GM21390 (cell line): ENCODE data around the gene WNT3.
"Not testable (repeated sequence)": the region's sequence is repeated elsewhere in the genome, so short reads cannot be mapped to it uniquely, and the experiment has no call there.

ENCODE experiments used
- ATAC-seq: cut with Tn5 transposase; IDR thresholded peaks from one replicate; pipeline ENCODE4 v1.9.1; 2021; ENCODE audit not compliant: unreplicated experiment

Gene WNT3

DNA sequence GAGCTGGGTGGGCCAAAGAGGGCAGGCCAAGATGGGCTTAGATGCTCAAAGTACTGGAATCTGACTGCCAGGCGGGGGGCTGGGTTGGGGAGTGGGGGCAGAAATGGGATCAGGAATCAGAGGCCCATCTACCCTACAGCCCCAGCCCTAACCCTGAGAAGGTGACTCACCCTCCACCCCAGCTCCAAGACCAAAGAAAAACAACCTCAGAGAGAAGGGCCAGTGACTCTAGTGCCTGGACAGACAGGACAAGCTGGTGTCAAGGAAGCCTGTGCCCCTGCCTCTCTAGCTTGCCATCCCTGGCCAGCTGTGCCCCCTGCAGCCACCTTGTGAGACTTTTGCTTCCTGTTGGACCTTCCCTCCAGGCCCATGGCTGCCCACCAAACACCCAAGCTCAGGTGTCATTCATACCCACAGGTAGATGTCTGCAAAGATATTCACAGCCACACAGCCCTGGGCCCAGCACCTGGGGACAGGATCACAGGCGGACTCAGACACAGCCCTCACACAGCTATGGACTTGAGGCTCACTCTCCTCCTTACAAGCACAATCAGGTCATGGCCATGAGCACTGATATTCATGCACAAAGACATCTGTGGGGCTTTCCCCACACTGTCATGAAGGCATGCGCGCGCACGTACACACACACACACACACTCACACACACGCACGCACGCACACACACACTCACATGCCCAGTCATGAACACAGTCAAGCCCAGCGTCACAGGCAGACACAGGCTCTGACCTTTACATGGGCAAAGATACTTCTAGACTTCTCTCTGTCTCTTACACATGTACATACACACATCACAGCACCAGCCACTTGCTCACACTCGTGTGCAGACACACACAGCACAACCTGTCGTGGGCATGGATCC, 2.8 kb downstream of the WNT3 start:
- no peak for ATAC-seq

DNA sequence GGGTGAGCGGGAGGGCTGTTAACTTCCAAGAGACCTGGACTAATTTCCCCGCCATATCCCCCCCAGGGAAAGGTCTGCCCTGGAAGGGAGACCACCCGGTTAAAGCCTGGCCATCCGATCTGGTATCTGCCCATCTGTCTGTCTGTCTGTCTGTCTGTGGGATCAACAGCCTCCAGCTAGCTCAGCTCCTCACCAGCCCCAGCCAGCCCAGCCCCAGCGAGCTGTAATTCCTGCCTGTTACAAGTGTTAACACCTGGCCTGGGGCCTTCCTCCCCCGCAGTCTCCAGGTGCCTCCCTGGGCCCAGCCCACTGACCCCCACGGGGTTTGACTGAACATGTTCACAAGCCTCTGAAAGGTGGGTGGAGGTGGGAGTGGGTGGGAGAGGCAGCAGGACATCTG, 4.0 kb downstream of the WNT3 start:
- ATAC-seq: no peak

DNA sequence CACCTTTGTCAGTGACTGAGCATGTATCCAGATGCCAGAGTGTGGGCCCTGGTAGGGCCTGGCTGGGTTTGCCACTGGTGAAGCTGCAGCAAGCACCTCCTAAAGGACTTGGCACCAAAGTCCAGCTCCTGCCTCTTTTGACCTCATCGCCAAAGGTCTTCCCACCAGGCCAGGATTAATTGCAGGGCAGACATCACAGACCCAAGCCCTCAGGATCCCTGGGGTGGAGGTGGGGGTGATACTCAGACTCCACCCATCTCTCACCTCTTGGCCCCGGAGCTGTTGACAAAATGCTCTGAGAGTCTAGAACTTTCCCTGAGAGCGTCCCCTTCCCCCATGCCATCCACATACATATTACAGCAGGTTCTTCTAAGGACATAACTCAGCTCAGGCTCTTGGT, 4.6 kb downstream of the WNT3 start:
- ATAC-seq: no peak

DNA sequence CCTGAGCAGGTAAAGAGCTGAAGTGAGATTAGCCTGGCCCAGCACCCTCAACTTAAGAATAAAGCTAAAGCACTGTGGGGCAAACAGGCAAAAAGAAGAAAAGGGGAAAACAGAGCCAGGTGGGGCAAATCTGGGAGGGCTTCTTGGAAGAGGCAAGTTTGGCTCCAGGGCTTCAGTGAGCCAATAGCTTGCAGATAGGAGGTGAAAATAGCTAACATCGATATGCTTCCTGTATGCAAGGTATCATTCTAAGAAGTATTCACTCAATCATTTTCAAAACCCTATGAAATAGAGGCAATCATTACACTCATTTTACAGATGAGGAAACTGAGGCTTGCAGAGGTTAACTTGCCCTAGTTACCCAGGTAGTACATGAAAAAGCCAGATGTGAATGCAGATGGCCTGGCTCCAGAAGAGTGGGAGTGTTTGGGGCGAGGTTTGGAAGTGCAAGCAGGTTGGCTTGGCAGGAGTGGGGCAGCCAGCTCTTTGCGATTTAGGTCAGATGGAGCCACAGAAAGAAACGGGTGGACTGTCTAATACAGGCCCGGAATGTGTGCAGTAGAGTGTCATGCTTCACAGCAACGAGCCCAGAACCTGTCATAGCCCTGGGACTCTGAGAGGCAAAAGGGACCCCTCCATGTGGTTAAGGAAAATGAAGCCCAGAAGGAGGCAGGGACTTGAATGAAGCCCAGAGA, 5.7 kb downstream of the WNT3 start:
- ATAC-seq: no peak

DNA sequence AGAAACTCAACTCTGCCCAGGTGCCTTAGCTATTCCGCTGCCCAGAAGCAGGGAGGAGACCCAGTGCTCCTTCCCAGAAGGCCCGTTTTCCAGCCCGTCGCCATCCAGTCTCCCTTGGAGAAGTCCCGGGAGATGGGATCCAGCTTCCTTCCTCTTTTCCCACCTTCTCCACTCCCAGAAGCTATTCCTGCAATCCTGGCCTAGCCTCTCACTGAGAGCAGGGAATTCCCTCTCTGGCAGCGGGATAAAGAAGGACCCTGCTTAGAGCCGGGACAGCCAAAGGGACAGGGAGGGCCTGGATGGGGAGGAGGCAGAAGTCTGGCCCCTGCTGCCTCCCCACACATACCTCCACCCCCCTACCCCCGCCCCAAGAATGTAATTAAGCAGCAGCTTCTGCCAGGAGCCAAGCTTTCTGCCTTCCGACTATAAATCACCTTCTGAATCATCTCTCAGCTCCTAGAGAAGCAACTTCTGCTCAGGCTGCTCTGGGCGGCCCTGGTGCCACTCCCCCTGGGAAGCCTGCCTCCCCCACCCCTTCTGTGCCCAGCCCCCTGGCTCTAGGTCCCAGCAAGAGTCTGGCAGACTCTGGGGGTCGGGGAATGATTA, 6.4 kb downstream of the WNT3 start:
- ATAC-seq: no peak

DNA sequence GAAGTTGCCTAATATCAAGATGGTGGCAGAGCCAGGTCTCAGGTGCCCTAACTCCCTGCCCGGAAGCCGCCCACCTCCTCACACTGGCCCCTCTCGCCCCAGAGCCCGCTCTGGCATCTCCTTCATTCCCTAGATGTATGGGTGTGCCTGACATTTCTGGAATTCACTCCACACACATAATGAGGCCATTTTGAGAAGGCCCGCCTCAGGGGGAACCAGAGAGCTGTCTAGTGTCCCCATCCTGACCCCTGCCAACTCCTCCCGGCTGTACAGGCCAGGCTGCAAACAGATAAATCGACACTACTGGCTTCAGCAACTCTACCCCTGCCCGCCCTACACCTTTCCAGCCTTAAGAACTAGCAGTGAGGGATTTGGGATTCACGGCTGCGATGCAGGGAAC, 7.7 kb downstream of the WNT3 start:
- ATAC-seq: no peak

DNA sequence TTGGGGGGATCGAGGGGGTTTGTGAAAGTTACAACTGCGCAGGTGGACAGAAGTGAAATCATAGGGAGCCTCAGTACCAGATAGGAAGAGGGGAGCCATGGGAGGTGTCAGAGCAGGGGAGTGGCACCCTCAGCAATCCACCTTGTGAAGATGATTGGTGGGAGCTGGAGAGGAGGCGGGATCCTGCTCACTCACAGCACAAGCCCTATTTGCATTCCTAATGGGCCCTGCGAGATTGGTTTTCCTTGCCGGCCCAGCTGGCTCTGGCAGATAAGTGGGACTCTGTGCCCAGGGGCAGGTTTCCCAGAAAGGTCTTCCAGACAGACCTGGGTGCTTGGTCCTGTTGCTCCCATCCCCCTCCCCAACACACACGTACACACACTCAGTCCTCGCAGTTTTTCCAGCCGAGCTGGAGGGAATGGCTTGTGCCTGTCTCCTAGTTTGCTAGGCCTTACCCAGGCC, 9.4 kb downstream of the WNT3 start:
- no peak for ATAC-seq

DNA sequence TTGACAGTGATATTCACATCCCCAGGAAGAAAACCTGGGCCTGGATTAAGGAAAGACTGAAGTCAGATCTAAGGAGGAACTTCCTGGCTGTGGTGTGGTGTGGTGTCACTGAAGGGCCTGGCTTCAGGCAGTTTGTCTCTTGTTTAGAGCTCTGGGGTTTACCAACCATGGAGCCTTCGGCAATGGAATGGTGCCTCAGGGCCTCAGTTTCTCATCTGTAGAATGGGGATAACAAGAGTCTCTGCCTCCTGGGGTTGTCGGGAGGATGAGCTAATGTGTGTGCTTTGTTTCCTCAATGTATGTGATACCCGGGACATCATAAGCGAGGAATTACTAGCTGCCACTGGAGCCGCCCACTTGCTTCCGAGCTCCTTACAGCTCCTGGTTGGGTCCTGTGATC, 12.7 kb downstream of the WNT3 start:
- no peak for ATAC-seq

DNA sequence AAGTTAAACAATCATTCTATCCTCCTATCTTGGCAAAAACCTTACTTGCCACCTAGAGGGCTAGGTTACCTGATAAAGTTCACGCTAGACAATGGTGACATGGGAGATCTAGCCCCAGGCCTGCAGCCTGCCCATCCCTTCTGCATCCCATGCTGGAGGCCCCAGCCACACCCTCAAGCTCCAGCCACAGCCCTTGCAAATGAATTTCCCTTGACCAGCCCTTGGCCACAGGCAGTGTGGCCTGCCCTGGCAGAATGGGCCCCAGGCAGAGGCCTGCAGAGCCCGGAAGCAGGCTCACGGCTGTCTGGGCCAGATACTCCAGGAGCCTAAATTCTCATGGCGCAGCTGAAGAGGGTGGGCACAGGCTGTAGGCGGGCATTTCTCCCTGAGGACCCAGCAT, 14.9 kb downstream of the WNT3 start:
- ATAC-seq: no peak

DNA sequence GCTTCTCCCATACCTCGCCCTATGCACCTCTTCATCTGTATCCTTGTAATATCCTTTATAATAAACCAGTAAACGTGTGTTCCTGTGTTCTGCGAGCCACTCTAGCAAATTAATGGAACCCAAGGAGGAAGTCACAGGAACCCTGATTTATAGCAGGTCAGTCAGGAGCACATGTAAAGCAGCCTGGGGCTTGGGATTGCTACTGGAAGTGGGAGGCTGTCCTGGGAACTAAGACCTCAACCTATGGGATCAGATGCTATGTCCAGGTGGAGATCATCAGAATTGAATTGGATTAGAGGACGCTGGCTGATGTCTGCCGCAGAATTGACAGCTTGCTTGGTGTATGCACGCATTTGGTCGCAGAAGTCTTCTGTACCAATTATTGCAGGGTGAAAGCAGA, 15.7 kb downstream of the WNT3 start:
- no peak for ATAC-seq

DNA sequence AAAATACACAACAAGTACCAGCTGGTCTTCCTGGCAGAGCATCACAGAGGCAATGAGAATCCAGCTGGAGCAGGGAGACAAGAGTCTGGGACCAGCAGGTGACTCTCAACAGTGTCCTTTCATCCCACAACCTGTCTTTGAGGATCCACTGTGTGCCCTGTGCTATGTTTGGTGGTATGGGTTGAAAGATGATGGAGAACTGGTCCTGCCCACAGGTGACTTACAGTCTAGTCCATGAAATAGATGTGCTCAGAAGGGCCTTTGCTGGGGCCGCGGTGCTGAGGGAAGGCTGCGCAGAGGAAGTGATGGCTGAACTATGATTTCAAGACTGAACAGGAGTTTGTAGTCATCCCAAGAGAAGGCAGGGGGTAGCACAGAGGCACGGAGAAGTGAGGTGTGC, 17.9 kb downstream of the WNT3 start:
- no peak for ATAC-seq

DNA sequence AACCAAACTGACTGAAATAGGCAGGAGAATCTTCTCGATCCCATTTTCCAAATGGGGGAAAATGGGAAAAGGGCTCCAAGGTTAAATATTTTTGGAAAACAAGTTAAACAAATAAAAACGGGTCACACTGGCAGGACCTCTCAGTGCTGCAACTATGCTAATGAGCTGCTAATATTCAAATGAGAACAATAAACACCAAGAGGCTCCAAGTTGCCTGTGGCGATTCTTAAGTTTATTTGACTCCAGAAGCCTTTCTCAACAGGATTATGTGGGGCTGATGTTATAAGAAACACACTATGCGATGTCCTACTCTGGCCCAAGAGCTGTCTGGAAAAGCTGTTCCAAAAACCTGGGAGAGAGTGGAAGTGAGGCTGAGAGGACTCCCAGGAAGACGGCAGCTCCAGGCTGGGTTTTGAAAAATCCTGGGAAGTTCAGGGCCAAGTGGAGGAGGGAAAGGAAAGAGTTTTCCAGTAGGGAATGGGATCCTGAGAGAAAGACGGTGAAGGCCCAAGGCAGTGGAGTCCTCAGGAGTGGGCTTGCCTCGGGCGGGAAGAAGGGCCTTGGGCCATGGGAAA, 21.4 kb downstream of the WNT3 start:
- ATAC-seq: no peak

DNA sequence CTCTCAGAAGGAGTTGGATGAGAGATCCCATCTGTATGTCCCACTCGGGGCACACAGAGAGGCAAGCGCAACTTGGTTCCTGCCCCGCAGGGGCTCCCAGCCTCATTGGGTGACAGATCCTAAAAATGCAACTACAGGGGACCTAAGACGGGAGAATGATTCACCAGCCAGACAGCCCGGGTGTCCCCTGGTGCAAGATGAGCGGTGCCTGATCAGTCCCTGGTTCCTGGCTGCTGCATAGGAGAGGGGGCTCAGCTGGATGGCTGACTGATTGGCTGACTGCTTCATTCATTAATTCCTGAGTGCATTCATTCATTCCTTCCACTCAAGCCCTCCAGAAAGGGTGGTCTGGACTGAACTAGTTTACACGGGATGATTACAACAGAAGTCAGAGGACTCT, 22.0 kb downstream of the WNT3 start:
- no peak for ATAC-seq

DNA sequence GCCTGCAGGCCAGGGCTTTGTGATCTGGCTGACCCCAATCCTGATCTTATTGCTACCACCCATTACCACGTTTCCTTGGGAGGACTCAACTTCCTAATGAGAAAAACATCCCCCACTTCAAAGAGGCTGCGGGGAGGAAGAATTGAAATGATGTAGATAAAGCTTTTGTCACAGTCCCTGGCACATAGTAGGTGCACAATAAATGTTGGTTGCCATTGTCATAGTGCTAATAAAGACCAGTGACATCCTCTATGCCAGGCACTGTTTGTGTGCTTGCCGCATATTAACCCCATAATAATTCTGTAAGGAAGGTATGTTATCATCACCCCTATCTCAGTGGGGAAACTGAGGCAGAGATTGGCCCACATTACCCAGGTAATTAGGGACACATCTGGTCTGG, 22.4 kb downstream of the WNT3 start:
- ATAC-seq: no peak

DNA sequence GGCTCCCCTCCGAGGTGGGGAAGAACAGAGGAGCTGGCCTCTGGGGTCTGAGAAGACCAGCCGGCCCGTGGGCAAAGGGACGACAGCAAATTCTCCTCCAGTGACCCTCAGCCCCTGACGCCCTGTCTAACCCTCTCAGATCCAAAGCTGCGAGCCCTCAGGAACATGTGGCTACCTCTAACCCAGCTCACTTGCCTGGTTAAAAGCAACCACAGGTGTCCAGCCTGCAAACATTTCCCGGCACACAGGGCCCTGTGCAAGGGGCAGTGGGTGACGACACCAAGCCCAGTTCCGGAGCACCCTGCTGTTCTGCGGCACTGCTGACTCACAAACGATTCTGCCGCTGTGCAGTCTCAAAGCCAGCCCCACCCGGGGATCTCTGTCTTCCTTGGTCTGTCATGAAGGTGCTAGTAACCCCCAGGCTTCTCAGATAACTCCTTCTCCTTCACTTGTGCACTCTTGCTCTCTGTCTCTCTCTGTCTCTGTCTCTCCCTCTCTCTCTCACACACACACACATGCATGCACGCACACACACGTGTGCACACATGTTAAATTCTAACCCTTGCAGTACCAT, 23.0 kb downstream of the WNT3 start:
- ATAC-seq: no peak

DNA sequence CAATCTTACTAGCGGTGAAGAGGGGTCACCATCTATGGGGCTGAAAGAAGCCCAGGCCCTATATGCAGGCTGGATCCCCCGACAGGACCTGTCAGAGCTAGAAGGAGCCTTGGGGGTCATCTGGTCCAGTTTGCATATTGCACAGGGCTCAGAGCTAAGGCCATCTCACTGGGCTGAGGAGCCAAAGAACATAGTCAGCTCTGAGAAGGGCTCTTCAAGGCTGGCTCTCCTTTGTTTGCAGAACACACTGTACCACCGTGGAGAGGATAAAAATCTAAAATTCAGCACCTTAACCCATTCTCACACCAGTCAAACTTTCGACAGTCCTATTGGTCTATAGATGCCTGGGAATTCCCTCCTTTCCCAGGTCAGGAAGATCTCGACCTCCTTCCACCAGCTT, 24.2 kb downstream of the WNT3 start:
- ATAC-seq: no peak

DNA sequence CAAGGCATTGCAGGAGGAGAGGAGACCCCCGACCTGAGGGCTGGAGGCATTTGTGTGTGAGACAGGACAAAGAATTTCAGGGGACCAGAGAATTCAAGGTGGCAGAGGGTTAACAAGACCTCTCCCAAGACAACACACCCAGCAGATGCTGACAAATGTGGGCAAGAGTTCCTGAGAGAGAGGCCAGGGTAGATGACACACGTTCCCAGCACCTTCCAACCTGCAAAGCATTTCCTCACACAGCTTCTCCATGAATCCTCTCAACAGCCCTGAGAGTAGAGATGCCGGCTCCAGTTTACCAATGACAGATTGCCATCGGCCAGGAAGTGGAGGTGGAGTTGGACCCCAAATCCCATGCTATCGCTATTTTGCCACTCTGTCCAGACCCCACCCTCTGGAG, 25.0 kb downstream of the WNT3 start:
- ATAC-seq: no peak

DNA sequence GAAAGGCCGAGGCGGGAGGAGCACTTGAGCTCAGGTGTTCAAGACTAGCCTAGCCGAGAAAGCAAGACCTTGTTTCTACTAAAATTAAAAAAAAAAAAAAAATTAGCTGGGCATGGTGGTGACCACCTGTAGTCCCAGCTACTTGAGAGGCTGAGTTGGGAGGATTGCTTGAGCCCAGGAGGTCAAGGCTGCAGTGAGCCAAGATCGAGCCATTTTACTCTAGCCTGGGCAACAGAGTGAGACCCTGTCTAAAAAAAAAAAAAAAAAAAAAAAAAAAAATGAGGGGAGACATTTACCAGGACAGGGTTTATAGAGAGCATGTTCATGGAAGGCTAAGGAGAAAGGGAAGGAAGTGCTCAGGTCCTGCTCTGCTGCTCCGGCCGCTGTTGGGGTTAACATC, 25.5 kb downstream of the WNT3 start:
- ATAC-seq: not testable (repeated sequence)

DNA sequence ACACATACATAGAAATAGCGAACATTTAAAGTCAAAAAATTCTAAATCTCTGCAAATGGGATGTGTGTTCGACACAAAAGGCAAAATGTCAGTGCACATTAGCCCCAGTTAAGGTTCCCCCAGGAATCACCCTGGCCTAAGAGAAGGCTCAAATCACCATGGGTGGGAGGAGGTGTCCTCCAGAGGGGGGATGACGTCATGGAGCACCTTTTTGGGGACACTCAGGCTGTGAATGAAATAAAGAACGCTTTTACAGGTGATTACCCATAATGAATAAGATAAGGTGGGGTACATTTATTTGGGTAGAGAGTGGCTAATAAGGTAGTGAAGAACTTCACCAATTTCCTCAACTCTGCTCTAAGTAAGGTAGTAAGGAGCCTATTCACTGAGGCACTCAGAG, 26.4 kb downstream of the WNT3 start:
- no peak for ATAC-seq

DNA sequence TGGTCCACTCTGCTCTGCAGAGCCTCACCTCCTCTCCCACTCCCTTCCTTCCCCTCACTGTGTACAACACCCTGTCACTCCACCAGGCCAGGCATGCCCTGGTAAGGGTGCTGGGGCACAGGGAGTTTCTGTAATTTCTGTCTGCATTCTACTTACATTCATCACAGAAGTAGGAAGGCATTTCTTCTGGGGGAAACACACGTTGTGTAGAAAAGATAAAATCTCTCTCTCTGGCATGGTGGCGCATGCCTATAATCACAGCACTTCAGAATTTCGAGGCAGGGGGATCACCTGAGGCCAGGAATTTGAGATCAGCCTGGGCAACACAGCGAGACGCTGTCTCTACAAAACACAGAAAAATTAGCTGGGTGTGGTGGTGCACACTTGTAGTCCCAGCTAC, 27.0 kb downstream of the WNT3 start:
- ATAC-seq: no peak

DNA sequence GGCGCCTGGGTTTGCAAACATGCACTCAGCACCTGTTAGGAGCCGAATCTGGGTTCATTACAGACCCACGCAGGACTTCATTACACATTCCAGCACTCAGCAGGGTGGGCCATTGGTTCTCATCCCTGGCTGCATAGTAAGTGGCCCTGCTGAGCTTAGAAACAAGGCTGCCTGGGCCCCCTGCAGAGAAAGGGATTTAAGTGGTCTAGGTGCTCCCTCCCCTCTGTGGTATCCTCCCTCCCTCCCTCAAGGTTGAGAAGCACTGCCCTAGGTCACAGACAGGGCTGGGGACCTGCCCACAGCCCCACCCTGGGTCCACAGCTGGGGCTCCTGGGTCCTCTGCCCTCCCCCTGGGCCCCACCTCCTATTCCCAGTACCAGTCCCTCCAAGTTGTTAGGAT, 28.3 kb downstream of the WNT3 start:
- ATAC-seq: no peak
